GM23338 (cell line): ENCODE results near the gene ARAP1.

ENCODE experiments used
- CREB1 ChIP-seq: fragments of 250-450 bp; sonication (Bioruptor Pico); IDR thresholded peaks from 2 replicates; pipeline ENCODE4 v1.5.0; 2020; ENCODE audit warnings: low read depth, mild to moderate bottlenecking, moderate library complexity
- CTCF ChIP-seq, 2 experiments: fragments of 200-600 bp in 1 of 2; sonication (generic) in 1 of 2; conservative IDR thresholded peaks; 2 replicates each; pipeline versions ENCODE4 v1.5.1 to v1.6.1; 2016 to 2017; ENCODE audit warnings: antibody characterized with exemption in 2 of 2, low read depth in 2 of 2, mild to moderate bottlenecking in 2 of 2, moderate library complexity in 1 of 2
- ETS1 ChIP-seq: IDR thresholded peaks from 2 replicates; pipeline ENCODE4 v1.6.1; 2016; ENCODE audit warnings: antibody characterized with exemption
- EZH2 ChIP-seq: fragments of 200-600 bp; sonication (generic); IDR thresholded peaks from one replicate; pipeline ENCODE4 v1.8.0; 2017; ENCODE audit warnings: antibody characterized with exemption, mild to moderate bottlenecking, low read depth; ENCODE audit not compliant: unreplicated experiment
- EZH2phosphoT487 ChIP-seq: fragments of 200-600 bp; sonication (generic); IDR thresholded peaks from one replicate; pipeline ENCODE4 v1.8.1; 2018; ENCODE audit warnings: antibody characterized with exemption; ENCODE audit not compliant: unreplicated experiment
- JUNB ChIP-seq: IDR thresholded peaks from one replicate; pipeline ENCODE4 v1.6.1; 2016; ENCODE audit warnings: antibody characterized with exemption; ENCODE audit not compliant: unreplicated experiment
- NANOG ChIP-seq: IDR thresholded peaks from 2 replicates; pipeline ENCODE4 v1.6.1; 2016; ENCODE audit warnings: antibody characterized with exemption, borderline replicate concordance
- POLR2AphosphoS5 ChIP-seq: IDR thresholded peaks from 2 replicates; pipeline ENCODE4 v1.6.1; 2016; ENCODE audit warnings: antibody characterized with exemption, low read depth
- STAT1 ChIP-seq: IDR thresholded peaks from one replicate; pipeline ENCODE4 v1.6.1; 2016; ENCODE audit warnings: antibody characterized with exemption; ENCODE audit not compliant: unreplicated experiment
- ZNF114 ChIP-seq: fragments of 250-450 bp; sonication (Bioruptor Pico); IDR thresholded peaks from 2 replicates; pipeline ENCODE4 v1.5.0; 2020; ENCODE audit warnings: mild to moderate bottlenecking, moderate library complexity
- ZNF331 ChIP-seq: fragments of 250-450 bp; sonication (Bioruptor Pico); IDR thresholded peaks from 2 replicates; pipeline ENCODE4 v1.5.0; 2020; ENCODE audit warnings: low read depth, mild to moderate bottlenecking, moderate library complexity
- TF ChIP-seq, protein P1 (sequence below): IDR thresholded peaks from one replicate; pipeline ENCODE4 v1.6.1; 2018; ENCODE audit warnings: antibody characterized with exemption; ENCODE audit not compliant: unreplicated experiment
- TF ChIP-seq, protein P2 (sequence below): fragments of 250-450 bp; sonication (Bioruptor Pico); IDR thresholded peaks from 2 replicates; pipeline ENCODE4 v1.5.0; 2020; ENCODE audit warnings: mild to moderate bottlenecking, moderate library complexity

- TF ChIP-seq POLR2AphosphoS5, result no peak
- TF ChIP-seq CTCF (conservative IDR thresholded peaks at IDR 0.05; ENCODE audit: low read depth in 2 of 2), result no peak
- no peak for TF ChIP-seq EZH2phosphoT487
- TF ChIP-seq EZH2, result no peak
- TF ChIP-seq, protein P1, sequence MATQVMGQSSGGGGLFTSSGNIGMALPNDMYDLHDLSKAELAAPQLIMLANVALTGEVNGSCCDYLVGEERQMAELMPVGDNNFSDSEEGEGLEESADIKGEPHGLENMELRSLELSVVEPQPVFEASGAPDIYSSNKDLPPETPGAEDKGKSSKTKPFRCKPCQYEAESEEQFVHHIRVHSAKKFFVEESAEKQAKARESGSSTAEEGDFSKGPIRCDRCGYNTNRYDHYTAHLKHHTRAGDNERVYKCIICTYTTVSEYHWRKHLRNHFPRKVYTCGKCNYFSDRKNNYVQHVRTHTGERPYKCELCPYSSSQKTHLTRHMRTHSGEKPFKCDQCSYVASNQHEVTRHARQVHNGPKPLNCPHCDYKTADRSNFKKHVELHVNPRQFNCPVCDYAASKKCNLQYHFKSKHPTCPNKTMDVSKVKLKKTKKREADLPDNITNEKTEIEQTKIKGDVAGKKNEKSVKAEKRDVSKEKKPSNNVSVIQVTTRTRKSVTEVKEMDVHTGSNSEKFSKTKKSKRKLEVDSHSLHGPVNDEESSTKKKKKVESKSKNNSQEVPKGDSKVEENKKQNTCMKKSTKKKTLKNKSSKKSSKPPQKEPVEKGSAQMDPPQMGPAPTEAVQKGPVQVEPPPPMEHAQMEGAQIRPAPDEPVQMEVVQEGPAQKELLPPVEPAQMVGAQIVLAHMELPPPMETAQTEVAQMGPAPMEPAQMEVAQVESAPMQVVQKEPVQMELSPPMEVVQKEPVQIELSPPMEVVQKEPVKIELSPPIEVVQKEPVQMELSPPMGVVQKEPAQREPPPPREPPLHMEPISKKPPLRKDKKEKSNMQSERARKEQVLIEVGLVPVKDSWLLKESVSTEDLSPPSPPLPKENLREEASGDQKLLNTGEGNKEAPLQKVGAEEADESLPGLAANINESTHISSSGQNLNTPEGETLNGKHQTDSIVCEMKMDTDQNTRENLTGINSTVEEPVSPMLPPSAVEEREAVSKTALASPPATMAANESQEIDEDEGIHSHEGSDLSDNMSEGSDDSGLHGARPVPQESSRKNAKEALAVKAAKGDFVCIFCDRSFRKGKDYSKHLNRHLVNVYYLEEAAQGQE, result no peak
- no peak for TF ChIP-seq NANOG
- no peak for TF ChIP-seq ZNF114 (CRISPR knock-in tag)
- no peak for TF ChIP-seq JUNB
- TF ChIP-seq, protein P2, sequence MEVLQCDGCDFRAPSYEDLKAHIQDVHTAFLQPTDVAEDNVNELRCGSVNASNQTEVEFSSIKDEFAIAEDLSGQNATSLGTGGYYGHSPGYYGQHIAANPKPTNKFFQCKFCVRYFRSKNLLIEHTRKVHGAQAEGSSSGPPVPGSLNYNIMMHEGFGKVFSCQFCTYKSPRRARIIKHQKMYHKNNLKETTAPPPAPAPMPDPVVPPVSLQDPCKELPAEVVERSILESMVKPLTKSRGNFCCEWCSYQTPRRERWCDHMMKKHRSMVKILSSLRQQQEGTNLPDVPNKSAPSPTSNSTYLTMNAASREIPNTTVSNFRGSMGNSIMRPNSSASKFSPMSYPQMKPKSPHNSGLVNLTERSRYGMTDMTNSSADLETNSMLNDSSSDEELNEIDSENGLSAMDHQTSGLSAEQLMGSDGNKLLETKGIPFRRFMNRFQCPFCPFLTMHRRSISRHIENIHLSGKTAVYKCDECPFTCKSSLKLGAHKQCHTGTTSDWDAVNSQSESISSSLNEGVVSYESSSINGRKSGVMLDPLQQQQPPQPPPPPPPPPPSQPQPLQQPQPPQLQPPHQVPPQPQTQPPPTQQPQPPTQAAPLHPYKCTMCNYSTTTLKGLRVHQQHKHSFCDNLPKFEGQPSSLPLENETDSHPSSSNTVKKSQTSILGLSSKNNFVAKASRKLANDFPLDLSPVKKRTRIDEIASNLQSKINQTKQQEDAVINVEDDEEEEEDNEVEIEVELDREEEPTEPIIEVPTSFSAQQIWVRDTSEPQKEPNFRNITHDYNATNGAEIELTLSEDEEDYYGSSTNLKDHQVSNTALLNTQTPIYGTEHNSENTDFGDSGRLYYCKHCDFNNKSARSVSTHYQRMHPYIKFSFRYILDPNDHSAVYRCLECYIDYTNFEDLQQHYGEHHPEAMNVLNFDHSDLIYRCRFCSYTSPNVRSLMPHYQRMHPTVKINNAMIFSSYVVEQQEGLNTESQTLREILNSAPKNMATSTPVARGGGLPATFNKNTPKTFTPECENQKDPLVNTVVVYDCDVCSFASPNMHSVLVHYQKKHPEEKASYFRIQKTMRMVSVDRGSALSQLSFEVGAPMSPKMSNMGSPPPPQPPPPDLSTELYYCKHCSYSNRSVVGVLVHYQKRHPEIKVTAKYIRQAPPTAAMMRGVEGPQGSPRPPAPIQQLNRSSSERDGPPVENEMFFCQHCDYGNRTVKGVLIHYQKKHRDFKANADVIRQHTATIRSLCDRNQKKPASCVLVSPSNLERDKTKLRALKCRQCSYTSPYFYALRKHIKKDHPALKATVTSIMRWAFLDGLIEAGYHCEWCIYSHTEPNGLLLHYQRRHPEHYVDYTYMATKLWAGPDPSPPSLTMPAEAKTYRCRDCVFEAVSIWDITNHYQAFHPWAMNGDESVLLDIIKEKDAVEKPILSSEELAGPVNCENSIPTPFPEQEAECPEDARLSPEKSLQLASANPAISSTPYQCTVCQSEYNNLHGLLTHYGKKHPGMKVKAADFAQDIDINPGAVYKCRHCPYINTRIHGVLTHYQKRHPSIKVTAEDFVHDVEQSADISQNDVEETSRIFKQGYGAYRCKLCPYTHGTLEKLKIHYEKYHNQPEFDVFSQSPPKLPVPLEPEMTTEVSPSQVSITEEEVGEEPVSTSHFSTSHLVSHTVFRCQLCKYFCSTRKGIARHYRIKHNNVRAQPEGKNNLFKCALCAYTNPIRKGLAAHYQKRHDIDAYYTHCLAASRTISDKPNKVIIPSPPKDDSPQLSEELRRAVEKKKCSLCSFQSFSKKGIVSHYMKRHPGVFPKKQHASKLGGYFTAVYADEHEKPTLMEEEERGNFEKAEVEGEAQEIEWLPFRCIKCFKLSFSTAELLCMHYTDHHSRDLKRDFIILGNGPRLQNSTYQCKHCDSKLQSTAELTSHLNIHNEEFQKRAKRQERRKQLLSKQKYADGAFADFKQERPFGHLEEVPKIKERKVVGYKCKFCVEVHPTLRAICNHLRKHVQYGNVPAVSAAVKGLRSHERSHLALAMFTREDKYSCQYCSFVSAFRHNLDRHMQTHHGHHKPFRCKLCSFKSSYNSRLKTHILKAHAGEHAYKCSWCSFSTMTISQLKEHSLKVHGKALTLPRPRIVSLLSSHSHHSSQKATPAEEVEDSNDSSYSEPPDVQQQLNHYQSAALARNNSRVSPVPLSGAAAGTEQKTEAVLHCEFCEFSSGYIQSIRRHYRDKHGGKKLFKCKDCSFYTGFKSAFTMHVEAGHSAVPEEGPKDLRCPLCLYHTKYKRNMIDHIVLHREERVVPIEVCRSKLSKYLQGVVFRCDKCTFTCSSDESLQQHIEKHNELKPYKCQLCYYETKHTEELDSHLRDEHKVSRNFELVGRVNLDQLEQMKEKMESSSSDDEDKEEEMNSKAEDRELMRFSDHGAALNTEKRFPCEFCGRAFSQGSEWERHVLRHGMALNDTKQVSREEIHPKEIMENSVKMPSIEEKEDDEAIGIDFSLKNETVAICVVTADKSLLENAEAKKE (CRISPR knock-in tag), result no peak
- no peak for TF ChIP-seq STAT1
- no peak for TF ChIP-seq CREB1 (CRISPR knock-in tag)
- no peak for TF ChIP-seq ZNF331 (CRISPR knock-in tag)
- TF ChIP-seq ETS1, result no peak
These were observed 39.4 kb downstream of the ARAP1 start for GRCh38 chr11:72712841-72713240.
